GM10266 (cell line): Measurements from ENCODE around the gene ISCU.

Source experiments
- DNase-seq: peaks from one replicate; pipeline ENCODE4 v3.0.0; 2012; ENCODE audit errors: extremely low spot score
- TF ChIP-seq, protein P1 (sequence below): IDR thresholded peaks from 2 replicates; pipeline ENCODE4 v1.5.1; 2012; ENCODE audit warnings: mild to moderate bottlenecking, low read depth; ENCODE audit not compliant: control insufficient read depth, insufficient read depth; ENCODE audit errors: missing control alignments

The ISCU gene

DNA sequence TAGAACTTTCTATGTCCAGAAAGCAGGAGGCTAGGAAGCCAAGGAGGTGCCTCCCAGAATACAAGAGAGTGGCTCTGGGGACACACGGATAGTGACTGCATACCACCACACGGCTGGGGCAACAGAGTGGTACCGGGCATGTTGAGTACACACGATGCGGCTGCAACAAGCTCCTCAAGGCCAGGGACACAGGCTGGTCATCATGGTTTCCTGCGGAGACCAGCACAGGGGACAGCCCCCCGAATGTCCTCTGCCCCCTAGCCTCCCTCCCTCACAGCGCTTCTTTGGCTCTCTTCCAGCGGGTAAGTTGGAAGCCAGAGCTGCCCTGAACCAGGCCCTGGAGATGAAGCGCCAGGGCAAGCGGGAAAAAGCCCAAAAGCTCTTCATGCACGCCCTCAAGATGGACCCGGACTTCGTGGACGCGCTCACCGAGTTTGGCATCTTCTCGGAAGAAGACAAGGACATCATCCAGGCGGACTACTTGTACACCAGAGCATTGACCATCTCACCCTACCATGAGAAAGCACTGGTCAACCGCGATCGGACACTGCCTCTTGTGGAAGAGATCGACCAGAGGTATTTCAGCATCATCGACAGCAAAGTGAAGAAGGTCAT is 44.2 kb upstream of the ISCU start:
- TF ChIP-seq, protein P1, sequence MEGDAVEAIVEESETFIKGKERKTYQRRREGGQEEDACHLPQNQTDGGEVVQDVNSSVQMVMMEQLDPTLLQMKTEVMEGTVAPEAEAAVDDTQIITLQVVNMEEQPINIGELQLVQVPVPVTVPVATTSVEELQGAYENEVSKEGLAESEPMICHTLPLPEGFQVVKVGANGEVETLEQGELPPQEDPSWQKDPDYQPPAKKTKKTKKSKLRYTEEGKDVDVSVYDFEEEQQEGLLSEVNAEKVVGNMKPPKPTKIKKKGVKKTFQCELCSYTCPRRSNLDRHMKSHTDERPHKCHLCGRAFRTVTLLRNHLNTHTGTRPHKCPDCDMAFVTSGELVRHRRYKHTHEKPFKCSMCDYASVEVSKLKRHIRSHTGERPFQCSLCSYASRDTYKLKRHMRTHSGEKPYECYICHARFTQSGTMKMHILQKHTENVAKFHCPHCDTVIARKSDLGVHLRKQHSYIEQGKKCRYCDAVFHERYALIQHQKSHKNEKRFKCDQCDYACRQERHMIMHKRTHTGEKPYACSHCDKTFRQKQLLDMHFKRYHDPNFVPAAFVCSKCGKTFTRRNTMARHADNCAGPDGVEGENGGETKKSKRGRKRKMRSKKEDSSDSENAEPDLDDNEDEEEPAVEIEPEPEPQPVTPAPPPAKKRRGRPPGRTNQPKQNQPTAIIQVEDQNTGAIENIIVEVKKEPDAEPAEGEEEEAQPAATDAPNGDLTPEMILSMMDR: no peak

GRCh38 chr12:108518716-108519496 is 43.5 kb upstream of the ISCU start:
- TF ChIP-seq, protein P1: no peak
- no peak for DNase-seq

More for the DNA sequence above, 44.2 kb upstream of the ISCU start:
- no peak for DNase-seq

DNA sequence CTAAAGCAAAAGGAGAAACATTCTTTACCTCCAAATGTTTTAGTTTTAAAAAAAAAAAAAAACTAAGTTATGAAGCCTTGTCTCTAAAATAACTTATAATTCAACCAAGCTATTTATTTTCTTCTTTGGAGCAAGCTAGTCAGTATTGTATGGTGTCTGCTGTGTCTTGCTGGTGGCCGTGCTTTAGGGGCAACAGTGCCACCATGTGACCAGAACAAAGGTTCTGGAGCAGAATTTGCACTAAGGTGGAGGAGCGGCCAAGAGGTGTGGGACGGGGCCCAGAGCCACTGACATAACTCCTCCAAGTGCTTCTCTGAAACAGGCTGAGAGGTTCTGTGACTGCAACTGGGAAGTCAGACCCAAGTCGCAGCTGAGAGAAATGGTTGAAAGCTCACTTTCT is 42.8 kb upstream of the ISCU start:
- DNase-seq: no peak
- TF ChIP-seq, protein P1: peak; percentile 37

- DNase-seq: no peak
- TF ChIP-seq, protein P1: no peak
Measured at GRCh38 chr12:108523365-108523764, 39.0 kb upstream of the ISCU start.

- DNase-seq: no peak
Measured at GRCh38 chr12:108525681-108526080, 36.7 kb upstream of the ISCU start.

GRCh38 chr12:108526482-108527165 is 35.8 kb upstream of the ISCU start:
- TF ChIP-seq, protein P1: no peak
- DNase-seq: no peak

More at GRCh38 chr12:108525681-108526080, 36.7 kb upstream of the ISCU start:
- TF ChIP-seq, protein P1: no peak

DNA sequence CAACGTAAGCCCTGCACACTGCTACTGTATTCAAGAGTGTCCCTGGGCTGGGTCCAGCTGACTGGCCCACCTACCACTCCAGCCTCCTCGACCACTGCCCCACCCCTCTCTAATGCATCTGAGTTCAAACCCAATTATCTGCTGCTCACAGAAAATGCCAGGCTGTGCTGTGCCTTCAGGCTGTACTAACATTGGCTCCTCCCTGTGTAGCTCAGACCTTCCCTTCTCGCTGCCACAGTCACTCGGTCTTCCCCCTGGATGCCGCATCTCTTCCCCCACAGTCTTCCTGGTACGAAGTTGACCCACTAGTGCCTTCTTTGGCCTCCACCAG is 35.3 kb upstream of the ISCU start:
- TF ChIP-seq, protein P1: no peak
- no peak for DNase-seq
